Amniotic stem cell (primary cell): Measurements from ENCODE around the gene CP.
"Not testable (repeated sequence)": the region's sequence is repeated elsewhere in the genome, so short reads cannot be mapped to it uniquely, and the experiment has no call there.

ENCODE experiments used
- DNase-seq: peaks from one replicate; lab custom pipeline; 2025; lab: John Stamatoyannopoulos, UW

Gene CP

DNA sequence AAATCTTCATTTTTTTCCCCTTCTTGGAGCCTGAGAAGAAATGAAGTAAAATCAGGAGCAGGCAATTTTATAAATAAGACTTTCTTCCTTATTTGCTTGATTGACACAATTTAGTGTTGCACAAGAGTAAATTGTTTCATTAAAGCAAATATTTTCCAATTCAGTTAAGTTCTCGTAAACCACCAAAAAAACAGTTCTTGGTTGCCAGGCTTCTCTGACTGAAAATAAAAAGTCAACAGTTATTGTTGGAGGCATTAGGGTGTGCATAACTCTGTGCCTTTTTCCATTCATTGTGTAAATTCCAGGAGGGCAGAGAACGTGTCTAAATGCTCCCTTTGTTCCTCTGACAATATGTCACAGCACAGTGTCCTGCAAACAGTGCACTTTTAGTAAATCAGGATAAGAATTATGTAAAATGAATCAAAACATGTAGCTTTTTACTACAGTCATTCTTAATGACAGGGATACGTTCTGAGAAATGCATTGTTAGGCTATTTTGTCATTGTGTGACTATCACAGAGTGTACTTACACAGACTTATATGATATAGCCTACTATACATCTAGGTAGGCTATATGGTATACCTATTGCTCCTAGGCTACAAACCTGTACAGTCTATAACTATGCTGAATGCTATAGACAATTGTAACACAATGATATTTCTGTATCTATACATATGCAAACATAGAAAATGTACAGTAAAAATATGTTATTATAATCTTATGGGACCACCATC lies at the start of gene CP:
Gene CP (minus strand): TSS at position 47 of the 735 bp plus-strand sequence. CDS start 37 bp downstream, at position 10.
- DNase-seq, result no peak

DNA sequence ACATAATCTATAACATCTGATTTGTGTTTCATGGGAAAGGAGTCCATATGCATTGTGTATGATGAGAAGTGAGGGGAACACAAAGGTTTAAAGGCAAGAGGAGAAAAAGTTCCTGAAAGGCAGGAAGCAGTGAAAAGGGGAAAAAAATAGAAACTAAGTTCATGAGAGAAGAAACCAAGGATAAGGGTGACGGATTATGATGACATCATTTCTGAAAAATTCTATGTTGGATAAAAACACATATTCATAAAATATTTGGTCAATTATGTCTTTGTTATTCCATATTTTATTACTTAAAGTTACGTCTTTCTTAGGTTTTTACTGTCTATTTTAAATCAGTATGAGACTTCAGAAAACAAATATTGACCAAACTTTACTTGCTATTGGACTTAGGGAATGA lies 48.6 kb upstream of the CP start:
- DNase-seq, result no peak

DNA sequence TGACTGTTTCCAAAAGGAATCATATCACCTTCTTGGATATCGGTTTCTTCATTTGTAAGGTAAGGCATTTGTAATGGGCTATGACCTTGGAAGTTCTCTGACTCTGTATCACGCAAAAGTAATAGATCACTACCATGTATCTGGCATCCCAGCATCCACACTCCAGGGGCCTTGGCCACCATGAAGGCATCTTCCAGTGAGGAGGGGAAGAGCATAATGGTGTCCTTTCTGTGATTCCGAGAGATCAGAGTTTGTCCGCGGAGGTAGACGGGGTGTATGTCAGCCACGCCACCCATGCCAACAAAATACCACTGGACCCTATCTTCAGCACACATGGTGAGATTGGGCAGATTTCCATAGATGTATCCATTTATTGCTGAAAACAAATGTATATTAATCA lies 48.1 kb upstream of the CP start:
- DNase-seq, result no peak

DNA sequence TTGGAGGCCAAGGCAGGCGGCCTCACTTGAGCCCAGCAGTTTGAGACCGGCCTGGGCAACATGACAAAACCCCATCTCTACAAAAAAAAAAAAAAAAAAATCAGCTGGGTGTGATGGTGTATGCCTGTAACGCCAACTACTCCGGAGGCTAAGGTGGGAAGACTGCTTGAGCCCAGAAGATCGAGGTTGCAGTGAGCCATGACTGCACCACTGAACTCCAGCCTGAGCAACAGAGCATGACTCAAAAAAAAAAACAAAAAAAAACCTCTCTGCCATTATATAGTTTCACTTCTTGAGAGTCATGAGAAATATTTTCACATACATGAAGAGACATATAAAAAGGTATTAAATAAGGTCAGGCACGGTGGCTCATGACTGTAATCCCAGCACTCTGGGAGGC lies 45.9 kb upstream of the CP start:
- no peak for DNase-seq

DNA sequence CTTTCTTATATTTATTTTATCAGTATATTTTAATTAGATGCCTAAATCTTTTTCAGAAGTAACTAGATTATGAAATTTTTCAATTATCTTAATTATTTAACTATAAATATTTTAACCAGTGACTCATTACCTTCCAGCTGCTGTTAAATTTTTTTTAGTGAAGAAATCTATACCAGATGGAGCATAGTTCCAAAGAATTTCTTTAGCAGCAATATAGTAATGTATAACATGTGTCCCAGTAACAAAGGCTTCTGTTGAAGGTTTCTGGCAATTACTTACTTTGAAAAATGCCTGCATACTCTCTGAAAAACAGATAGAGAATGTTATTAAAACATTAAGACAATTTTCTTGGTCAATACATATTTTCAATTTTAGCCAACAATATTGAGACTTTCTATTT lies 45.1 kb upstream of the CP start:
- no peak for DNase-seq

DNA sequence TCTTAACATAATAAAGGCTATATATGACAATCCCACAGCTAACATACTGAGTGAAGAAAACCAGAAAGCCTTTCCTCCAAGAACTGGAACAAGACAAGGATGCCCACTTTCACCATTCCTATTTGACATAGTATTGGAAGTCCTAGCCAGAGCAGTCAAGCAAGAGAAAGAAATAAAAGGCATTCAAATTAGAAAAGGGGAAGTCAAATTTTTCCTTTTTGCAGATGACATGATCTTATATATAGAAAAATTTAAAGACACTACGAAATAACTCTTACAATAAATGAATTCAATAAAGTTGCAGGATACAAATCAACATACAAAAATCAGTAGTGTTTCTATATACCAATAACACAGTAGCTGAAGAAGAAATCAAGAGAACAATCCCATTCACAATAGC lies 42.2 kb upstream of the CP start:
- no peak for DNase-seq

DNA sequence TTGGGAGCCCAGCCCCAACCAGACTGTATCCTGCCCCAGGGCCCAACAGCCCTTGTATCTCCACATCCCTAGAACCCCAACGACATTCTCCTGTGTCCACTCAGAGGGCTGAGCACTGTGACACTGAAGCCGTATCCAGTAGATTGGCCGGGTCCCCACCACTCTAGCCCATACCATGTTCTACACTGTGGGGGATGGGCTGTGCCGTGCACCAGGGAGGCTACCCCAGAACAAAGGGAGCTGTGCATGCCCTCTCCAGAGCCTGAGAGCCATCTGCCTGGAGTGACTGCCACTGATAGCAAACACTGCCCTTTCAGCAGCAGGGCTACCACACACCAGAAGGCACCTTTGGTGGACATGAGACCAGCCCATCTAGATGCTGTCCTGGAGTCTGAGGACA lies 37.1 kb upstream of the CP start:
- DNase-seq, result no peak

DNA sequence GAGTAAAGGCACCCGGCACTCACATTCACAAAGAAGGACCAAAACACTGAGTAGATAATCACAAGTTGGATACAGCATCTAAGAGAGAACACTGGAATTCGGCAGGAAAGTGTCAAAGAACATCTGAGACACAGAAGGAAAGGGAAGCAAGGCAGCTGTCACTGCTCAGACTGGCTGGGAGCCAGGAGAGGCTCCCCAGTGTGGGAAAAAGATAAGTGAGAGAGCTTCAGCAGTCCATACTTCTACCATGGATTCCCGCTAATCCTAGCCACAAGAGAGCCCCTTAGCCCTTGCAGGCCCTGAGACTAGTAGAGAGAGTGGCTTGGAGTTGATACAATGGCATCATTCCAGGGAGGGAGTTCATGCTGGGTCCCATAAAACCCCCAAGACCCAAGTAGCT lies 36.7 kb upstream of the CP start:
- DNase-seq, result no peak

DNA sequence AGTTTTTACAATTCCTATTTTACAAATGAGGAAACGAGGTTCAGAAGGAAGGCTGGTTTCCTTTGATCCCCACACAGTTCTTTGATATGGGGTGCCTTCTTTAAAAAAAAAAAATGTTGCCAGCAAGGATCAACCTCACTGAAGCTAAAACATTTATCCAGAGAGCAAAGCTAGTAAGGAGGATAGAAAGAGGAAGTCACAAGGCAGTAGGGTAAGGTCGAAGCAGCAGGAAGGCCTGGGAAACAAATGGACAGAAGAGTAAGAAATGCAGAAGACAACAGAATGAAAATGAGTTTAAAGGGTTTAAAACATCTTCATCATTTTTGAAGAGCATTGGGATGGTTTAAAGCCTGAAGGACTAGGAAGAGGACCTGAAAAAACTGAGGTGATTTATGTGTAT lies 30.6 kb upstream of the CP start:
- DNase-seq, result no peak

DNA sequence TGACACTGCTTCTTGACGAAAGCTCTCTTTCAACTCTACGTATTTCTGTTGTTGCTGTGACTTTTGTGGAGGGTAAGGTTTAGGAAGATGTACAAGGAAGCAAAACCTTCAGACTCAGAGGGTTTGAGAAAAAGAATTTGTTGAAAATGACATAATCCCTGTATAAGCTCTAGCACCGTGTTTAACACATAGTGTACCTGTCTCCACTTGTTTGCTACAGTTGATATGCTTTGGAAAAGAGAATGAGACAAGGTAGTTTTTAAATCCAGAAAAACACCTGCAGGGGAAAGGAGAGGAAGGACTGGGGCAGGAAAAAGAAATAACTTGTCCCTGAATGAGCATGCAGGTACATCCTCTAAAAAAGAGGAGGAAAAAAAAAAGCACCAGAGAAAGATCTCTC lies 29.6 kb upstream of the CP start:
- no peak for DNase-seq

DNA sequence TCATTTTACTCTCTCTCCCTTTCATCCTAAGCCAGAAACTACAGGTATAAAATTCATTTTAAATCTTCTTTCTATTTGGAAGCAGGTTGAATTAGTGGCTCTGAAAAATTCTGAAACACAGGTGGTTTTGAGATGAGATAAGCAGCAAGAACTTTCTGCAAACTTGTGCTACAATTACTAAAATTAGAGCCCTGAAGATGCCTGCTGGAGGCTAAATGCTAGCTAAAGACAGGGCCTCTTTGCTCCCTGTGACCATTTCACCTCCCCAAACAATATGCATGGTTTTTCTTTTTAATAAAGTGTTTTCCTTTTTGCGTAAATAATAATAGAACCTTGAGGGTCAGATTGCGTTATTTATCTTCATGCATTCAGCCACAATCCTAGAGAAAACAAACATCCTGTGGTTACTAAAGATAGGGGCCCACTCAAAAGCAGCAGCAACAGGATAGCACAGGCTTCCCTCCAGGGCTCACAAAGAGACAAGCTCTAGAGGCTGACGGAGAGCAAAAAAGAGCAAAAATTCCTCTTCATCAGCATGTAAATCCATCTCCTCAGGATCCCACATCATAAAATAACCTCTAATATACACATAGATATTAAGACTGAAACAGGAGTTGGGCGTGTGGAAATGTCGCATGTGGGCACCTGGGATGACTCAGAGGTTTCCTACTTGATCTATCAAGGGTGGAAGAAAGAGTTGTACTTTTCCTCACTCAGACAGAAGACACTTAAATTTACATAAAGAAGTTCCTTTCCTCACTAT lies 26.5 kb upstream of the CP start:
- no peak for DNase-seq

DNA sequence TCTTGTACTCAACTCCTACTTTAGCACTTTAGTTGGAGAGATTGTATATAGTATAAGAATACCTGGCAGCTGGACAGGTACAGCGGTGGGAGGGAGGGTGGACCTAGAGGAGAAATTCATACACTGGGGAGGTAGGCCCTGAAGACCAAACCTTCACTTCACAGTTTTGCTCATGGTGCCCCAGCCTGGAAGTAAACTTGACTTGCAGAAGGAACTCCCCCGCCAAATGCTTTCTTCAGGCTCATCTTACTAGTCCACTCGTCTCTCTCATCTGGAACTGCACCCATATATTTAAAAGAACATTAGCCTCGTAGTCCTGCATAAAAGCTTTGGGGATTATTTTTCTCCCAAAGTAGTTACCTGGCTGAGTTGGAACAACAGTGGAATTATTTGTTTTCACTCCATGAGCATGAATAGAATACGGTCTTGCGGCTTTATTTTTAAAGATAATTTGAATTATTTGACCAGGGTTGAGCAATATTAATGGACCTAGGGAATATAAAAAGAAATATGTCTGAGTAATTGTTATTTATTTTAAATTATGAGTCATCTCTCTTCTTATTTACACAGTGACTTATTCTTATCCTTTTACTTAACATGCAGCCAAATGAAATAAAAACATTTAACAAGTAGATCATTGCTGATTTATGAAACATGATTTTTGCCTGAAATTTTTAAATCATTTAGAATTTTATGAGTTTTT lies 25.5 kb upstream of the CP start:
- DNase-seq, result no peak

DNA sequence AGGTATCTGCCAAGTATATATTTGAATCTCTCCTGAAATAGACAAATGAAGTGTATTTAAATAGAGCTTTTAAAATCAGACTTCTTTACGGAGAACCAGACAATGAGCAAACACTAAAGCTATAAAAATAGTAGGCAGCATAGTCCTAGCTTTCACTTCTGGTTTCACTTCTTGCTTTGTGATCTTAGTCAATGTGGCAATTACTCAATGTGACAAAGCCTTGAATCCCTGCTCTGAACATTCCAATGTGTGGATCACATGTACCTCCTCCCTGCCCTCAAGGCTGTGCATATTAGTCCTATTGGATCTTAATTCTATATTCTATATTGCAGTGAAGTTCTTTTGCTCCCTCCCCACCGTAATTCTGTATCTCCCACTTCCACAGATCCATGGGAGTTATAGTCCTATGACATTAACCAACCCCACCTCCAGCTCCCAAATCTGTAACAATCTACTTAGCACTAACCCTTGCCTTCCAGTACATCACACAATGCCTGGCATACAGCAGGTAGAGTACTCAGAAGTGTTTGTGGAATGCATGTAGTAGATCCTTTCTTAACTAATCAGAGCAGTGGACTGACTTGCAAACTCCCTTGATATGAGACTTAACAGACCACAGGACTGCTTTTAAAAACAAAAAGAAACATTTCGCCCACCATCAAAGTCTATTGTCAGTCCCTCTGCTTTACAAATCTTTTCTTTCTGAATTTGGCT lies 24.3 kb upstream of the CP start:
- DNase-seq, result peak; percentile 27

DNA sequence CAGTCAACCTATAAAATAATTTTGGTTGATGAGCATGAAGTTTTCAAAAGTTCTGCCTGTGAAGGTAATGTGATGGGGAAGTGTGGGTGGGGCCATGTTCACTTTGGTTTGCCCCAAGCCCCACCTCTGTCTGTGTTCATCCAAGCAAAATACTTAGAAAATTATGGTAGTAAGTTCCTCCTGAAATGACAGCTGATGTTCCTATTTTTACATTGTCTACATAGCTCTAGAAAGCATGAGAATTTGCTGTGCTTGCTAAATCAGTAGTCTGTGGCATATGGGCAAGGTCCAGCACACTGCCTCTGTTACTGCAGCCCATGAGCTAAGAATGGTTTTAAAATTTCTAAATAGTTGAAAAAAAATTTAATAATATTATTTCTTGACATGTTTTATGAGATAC lies 21.9 kb upstream of the CP start:
- no peak for DNase-seq

DNA sequence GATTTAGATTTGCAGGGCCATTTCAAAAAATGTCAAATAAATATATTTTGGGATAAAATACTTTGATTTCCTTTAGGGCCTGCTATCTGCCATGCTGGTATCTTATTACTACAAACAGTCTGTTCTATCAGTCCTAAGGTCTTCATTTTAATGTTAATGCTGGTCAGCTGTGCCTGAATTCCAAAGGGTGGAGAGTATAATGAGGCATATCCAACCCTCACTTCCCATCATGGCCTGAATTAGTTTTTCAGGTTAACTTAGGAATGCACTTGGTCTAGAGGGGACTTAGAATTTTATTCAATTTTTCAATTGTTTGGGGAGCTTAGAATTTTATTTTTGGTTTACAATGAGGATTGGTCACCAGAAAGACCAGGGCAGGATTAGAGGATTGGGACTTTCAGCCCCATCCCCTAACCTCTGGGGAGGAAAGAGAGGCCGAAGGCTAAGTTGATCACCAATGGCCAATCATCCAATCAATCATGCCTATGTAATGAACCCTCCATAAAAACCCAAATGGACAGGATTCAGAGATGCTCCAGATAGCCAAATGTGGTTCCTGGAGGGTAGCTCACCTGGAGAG lies 17.8 kb upstream of the CP start:
- no peak for DNase-seq

DNA sequence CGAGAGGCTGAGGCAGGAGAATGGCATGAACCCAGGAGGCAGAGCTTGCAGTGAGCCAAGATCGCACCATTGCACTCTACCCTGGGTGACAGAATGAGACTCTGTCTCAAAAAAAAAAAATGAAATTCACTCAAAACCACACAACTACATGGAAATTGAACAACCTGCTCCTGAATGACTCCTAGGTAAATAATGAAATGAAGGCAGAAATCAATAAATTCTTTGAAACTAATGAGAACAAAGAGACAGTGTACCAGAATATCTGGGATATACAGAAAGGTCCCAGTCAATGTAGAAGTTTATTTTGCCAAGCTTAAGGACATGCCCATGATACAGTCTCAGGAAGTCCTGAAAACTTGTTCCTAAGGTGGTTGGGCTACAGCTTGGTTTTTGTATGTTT lies 16.6 kb upstream of the CP start:
- not testable (repeated sequence) for DNase-seq

DNA sequence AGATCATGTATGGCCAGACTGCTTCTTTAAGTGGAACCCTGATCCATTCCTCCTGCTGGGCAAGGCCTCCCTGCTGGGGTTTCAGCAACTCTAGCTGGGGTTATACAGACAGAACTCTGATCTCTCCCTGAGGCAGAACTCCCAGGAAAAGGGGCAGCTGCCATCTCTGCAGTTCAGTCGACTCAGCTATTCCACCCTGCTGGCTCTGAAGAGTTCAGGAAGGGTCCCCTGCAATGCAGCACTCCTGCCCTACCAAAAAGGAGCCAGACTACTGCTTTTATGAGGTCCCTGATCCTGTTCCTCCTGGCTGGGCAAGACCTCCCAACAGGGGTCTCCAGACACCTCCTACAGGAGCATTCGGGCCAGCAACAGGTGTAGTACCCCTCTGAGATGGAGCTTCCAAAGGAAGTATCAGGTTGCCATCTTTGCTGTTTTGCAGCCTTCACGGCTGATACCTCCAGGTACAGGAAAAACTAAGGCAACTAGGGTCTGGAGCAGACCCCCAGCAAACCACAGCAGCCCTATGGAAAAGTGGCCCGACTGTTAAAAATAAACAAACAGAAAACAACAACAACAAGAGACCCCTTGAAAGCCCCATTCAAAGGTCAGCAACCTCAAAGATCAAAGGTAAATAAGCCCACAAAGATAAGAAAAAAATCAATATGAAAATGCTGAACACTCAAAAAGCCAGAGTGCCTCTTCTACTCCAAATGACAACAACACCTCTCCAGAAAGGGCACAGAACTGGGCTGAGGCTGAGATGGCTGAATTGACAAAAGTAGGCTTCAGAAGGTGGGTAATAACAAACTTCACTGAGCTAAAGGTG lies 14.2 kb upstream of the CP start:
- DNase-seq, result no peak

DNA sequence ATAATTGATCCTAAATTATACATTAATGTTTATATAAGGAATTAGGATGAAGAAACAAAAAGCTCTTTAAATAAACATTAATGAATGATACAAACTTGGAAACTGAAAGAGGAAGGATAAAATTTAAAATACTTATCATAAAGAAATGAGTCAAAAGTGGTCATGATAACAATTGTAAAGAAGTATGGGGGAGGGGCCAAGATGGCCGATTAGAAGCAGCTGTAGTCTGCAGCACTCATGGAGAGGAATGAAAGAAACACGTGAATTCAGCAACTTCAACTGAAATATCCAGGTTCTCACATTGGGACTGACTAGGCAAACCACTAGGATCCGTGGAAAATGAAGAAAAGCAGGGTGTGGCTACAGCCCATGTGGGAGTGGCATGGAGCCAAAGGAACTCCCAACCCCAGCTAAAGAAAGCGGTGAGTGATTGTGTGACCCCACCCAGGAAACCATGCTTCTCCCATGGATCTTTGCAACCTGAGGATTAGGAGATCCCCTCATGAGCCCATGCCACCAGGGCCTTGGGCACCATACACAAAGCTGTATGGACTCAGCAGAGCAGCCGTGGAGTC lies 13.1 kb upstream of the CP start:
- DNase-seq, result no peak

DNA sequence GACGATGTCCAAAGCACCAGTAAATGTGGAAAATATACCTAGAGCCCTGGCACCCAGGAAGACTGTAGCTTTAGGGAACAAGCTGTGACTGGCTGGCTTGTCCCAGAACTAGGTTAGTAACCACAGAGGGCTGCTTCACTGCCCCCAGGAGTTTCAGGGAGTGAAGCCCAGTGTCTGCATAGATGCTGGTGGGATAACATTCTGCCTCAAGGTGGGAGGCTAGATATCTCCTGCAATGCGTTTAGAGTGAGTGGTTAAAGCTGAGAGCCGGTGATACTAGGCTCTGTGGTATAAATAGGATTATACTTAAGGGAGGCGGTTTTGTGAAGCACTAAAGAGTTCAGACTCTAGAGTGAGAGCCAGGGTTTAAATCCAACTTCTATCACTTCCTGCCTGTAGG lies 11.7 kb upstream of the CP start:
- no peak for DNase-seq

DNA sequence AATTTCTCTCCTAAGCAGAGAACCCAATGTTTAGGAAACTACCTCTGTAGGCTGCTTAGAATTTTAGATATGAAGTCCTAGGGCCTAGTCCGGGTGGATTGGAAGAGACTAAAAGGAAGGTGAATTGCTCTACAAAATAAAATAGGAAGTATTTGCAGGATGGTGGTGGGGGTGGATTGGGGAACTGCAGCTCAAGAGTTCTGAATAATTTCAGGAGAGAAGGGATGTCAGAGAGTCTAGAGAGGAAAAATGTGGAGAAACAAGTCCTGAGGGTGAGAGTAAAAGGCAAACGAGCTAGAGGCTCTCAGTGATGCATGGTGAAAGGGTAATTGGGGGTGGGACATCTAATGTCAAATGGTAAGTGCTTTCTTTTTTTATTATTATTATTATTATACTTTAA lies 10.2 kb upstream of the CP start:
- DNase-seq, result no peak
